ENCODE results near the gene CBX3. TPM values are rescaled to one million over a fixed set of nuclear protein-coding genes. Genes with fewer than 3 reads are reported as not detected.
"Not testable (repeated sequence)": the region's sequence is repeated elsewhere in the genome, so short reads cannot be mapped to it uniquely, and the experiment has no call there.

Gene CBX3
- total and polyA plus RNA-seq, 2 donors, result 233 to 266 TPM

- not testable (repeated sequence) for H3K4me1 ChIP-seq (ENCODE audit: control insufficient read depth in 2 of 2, insufficient read depth in 2 of 2, low read length in 2 of 2); H3K27ac ChIP-seq (ENCODE audit: low read depth in 1 of 2, low read length in 1 of 2); H3K36me3 ChIP-seq (ENCODE audit: control insufficient read depth in 2 of 2, insufficient read depth in 2 of 2, low read length in 1 of 2); DNase-seq (ENCODE audit: low read depth in 6 of 9, low spot score in 9 of 9); H3K27me3 ChIP-seq (ENCODE audit: control insufficient read depth in 2 of 2, insufficient read depth in 1 of 2, low read length in 1 of 2); H3K4me3 ChIP-seq (ENCODE audit: low read length in 2 of 2); H3K9me3 ChIP-seq (ENCODE audit: control insufficient read depth in 2 of 2, insufficient read depth in 1 of 2, low read length in 1 of 2)
- 98% methylated on average over 20 of the region's 20 CpGs for WGBS
Measured at GRCh38 chr7:26177269-26177668, 24.3 kb upstream of the CBX3 start.

DNA sequence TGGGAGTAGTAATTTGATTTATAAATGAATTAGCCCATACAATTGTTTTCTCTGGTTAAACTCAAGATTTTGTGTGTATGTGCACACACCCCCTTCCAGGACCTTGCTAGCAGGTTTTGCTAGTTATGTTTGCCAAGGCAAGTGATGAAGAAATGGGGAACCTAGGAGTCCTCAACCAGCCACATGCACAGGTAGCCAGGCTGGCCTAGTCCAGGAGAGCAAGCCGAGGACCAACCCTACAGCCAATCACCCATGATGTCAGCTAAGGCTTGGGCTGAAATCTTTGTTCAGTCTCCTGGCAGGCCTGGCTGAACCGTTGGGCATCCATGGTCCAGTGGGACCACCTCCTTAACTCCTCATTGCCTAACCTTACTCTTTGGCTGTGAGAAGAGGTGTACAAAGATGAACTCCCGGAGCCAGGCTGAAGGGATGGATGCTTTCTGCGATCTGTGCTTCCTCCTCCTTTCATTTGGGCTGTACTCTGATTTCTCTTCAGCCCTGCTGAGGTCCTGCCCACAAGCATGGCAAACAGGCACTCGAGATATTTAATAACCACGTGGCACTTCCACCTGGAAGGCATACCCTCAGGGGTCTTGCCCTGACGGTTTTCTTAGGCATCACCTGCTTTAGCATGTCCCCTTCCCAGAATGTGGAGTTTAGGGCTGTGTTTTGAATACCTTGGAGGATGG lies 23.1 kb upstream of the CBX3 start:
- Histone ChIP-seq H3K4me3 (ENCODE audit: low read length in 2 of 2) (no peak overlapping the region), H3K4me1 (ENCODE audit: control insufficient read depth in 2 of 2, insufficient read depth in 2 of 2, low read length in 2 of 2) (no peaks in the 10 kb centered on the region), H3K27me3 (ENCODE audit: control insufficient read depth in 2 of 2, insufficient read depth in 1 of 2, low read length in 1 of 2) (no peaks in the 10 kb centered on the region), H3K36me3 (ENCODE audit: control insufficient read depth in 2 of 2, insufficient read depth in 2 of 2, low read length in 1 of 2) (no peaks in the 10 kb centered on the region), H3K27ac (ENCODE audit: low read depth in 1 of 2, low read length in 1 of 2) (peak overlapping the region in 1 of 2 donors; percentile 20), H3K9me3 (ENCODE audit: control insufficient read depth in 2 of 2, insufficient read depth in 1 of 2, low read length in 1 of 2) (no peaks in the 10 kb centered on the region)
- DNase-seq (ENCODE audit: low read depth in 6 of 9, low spot score in 9 of 9), result no peak
- 98% methylated on average over 7 of the region's 7 CpGs for WGBS

- Histone ChIP-seq H3K27ac (ENCODE audit: low read depth in 1 of 2, low read length in 1 of 2) (no peak overlapping the region), H3K9me3 (ENCODE audit: control insufficient read depth in 2 of 2, insufficient read depth in 1 of 2, low read length in 1 of 2) (no peaks in the 10 kb centered on the region), H3K27me3 (ENCODE audit: control insufficient read depth in 2 of 2, insufficient read depth in 1 of 2, low read length in 1 of 2) (no peaks in the 10 kb centered on the region), H3K4me3 (ENCODE audit: low read length in 2 of 2) (no peak overlapping the region), H3K36me3 (ENCODE audit: control insufficient read depth in 2 of 2, insufficient read depth in 2 of 2, low read length in 1 of 2) (no peaks in the 10 kb centered on the region), H3K4me1 (ENCODE audit: control insufficient read depth in 2 of 2, insufficient read depth in 2 of 2, low read length in 2 of 2) (no peaks in the 10 kb centered on the region)
- DNase-seq (ENCODE audit: low read depth in 6 of 9, low spot score in 9 of 9), result no peak
- 95% methylated on average over 5 of the region's 5 CpGs for WGBS
Measured at GRCh38 chr7:26179422-26179821, 22.1 kb upstream of the CBX3 start.

GRCh38 chr7:26179826-26180497 lies 21.6 kb upstream of the CBX3 start:
- Histone ChIP-seq H3K9me3 (ENCODE audit: control insufficient read depth in 2 of 2, insufficient read depth in 1 of 2, low read length in 1 of 2) (no peaks in the 10 kb centered on the region), H3K36me3 (ENCODE audit: control insufficient read depth in 2 of 2, insufficient read depth in 2 of 2, low read length in 1 of 2) (peaks cover 0 to 1% of the 10 kb centered on the region in 2 donors), H3K4me1 (ENCODE audit: control insufficient read depth in 2 of 2, insufficient read depth in 2 of 2, low read length in 2 of 2) (no peaks in the 10 kb centered on the region), H3K27ac (ENCODE audit: low read depth in 1 of 2, low read length in 1 of 2) (no peak overlapping the region), H3K27me3 (ENCODE audit: control insufficient read depth in 2 of 2, insufficient read depth in 1 of 2, low read length in 1 of 2) (no peaks in the 10 kb centered on the region), H3K4me3 (ENCODE audit: low read length in 2 of 2) (no peak overlapping the region)
- no peak for DNase-seq (ENCODE audit: low read depth in 6 of 9, low spot score in 9 of 9)
- WGBS, result 95% methylated on average over 8 of the region's 8 CpGs

DNA sequence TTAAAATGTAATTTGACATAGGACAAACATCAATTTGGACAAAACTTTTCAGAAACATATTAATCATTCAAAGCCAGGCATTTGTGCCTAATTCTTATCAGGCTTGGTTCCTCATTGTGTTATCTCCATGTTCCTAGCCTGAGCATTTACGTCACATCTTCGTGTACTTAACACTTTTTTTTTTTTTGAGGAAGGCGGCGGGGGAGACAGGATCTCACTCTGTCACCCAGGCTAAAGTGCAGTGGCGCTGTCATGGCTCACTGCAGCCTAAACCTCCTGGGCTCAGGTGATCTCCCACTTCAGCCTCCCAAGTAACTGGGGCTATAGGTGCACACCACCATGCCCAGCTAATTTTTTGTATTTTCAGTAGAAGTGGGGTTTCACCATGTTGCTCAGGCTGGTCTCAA lies 20.8 kb upstream of the CBX3 start:
- Histone ChIP-seq H3K9me3 (ENCODE audit: control insufficient read depth in 2 of 2, insufficient read depth in 1 of 2, low read length in 1 of 2) (no peaks in the 10 kb centered on the region), H3K36me3 (ENCODE audit: control insufficient read depth in 2 of 2, insufficient read depth in 2 of 2, low read length in 1 of 2) (peaks cover 0 to 4% of the 10 kb centered on the region in 2 donors), H3K4me1 (ENCODE audit: control insufficient read depth in 2 of 2, insufficient read depth in 2 of 2, low read length in 2 of 2) (no peaks in the 10 kb centered on the region), H3K4me3 (ENCODE audit: low read length in 2 of 2) (no peak overlapping the region), H3K27ac (ENCODE audit: low read depth in 1 of 2, low read length in 1 of 2) (no peak overlapping the region), H3K27me3 (ENCODE audit: control insufficient read depth in 2 of 2, insufficient read depth in 1 of 2, low read length in 1 of 2) (no peaks in the 10 kb centered on the region)
- 90% methylated on average over 5 of the region's 5 CpGs for WGBS
- DNase-seq (ENCODE audit: low read depth in 6 of 9, low spot score in 9 of 9), result no peak

GRCh38 chr7:26181474-26182227 lies 19.9 kb upstream of the CBX3 start:
- H3K36me3 ChIP-seq (ENCODE audit: control insufficient read depth in 2 of 2, insufficient read depth in 2 of 2, low read length in 1 of 2), result peaks cover 0 to 9% of the 10 kb centered on the region in 2 donors
- peak overlapping the region in 1 of 2 donors; percentile 7 for H3K27ac ChIP-seq (ENCODE audit: low read depth in 1 of 2, low read length in 1 of 2)
- DNase-seq (ENCODE audit: low read depth in 6 of 9, low spot score in 9 of 9), result no peak
- H3K9me3 ChIP-seq (ENCODE audit: control insufficient read depth in 2 of 2, insufficient read depth in 1 of 2, low read length in 1 of 2), result no peaks in the 10 kb centered on the region
- H3K4me3 ChIP-seq (ENCODE audit: low read length in 2 of 2), result no peak overlapping the region
- no peaks in the 10 kb centered on the region for H3K27me3 ChIP-seq (ENCODE audit: control insufficient read depth in 2 of 2, insufficient read depth in 1 of 2, low read length in 1 of 2)
- WGBS, result 98% methylated on average over 3 of the region's 3 CpGs
- no peaks in the 10 kb centered on the region for H3K4me1 ChIP-seq (ENCODE audit: control insufficient read depth in 2 of 2, insufficient read depth in 2 of 2, low read length in 2 of 2)

DNA sequence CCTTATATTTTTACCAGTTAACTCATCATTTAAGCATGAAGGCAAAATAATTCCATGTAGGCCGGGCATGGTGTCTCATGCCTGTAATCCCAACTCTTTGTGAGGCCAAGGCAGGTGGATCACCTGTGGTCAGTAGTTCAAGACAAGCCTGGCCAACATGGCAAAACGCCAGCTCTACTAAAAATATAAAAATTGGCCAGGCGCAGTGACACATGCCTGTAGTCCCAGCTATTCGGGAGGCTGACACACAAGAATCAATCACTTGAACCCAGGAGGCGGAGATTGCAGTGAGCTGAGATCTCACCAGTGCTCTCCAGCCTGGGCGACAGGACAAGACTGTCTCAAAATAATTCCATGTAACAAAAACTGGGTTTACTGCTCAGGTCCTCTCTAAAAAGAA lies 19.3 kb upstream of the CBX3 start:
- DNase-seq (ENCODE audit: low read depth in 6 of 9, low spot score in 9 of 9), result no peak
- no peaks in the 10 kb centered on the region for H3K9me3 ChIP-seq (ENCODE audit: control insufficient read depth in 2 of 2, insufficient read depth in 1 of 2, low read length in 1 of 2)
- H3K36me3 ChIP-seq (ENCODE audit: control insufficient read depth in 2 of 2, insufficient read depth in 2 of 2, low read length in 1 of 2), result peaks cover 0 to 10% of the 10 kb centered on the region in 2 donors
- no peaks in the 10 kb centered on the region for H3K4me1 ChIP-seq (ENCODE audit: control insufficient read depth in 2 of 2, insufficient read depth in 2 of 2, low read length in 2 of 2)
- H3K27ac ChIP-seq (ENCODE audit: low read depth in 1 of 2, low read length in 1 of 2), result no peak overlapping the region
- H3K4me3 ChIP-seq (ENCODE audit: low read length in 2 of 2), result no peak overlapping the region
- 97% methylated on average over 6 of the region's 6 CpGs for WGBS
- H3K27me3 ChIP-seq (ENCODE audit: control insufficient read depth in 2 of 2, insufficient read depth in 1 of 2, low read length in 1 of 2), result no peaks in the 10 kb centered on the region

DNA sequence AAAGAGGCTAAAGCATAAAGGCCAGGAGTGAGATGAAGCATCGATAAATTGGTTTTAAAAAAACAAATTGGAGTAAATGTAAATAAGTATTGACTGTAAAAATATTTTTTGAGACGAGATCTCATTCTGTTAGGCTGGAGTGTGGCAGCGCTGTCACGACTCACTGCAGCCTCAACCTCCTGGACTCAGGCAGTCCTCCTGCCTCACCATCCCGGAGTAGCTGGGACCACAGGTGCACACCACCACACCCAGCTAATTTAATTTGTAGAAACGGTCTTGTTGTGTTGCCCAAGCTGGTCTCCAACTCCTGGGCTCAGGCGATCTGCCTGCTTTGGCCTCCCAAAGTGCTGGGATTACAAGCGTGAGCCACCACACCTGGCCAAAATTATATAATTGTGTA lies 18.8 kb upstream of the CBX3 start:
- DNase-seq (ENCODE audit: low read depth in 6 of 9, low spot score in 9 of 9), result no peak
- Histone ChIP-seq H3K27me3 (ENCODE audit: control insufficient read depth in 2 of 2, insufficient read depth in 1 of 2, low read length in 1 of 2) (no peaks in the 10 kb centered on the region), H3K9me3 (ENCODE audit: control insufficient read depth in 2 of 2, insufficient read depth in 1 of 2, low read length in 1 of 2) (no peaks in the 10 kb centered on the region), H3K36me3 (ENCODE audit: control insufficient read depth in 2 of 2, insufficient read depth in 2 of 2, low read length in 1 of 2) (peaks cover 0 to 13% of the 10 kb centered on the region in 2 donors), H3K27ac (ENCODE audit: low read depth in 1 of 2, low read length in 1 of 2) (no peak overlapping the region), H3K4me1 (ENCODE audit: control insufficient read depth in 2 of 2, insufficient read depth in 2 of 2, low read length in 2 of 2) (no peaks in the 10 kb centered on the region), H3K4me3 (ENCODE audit: low read length in 2 of 2) (no peak overlapping the region)
- 94% methylated on average over 8 of the region's 8 CpGs for WGBS

All from thymus (tissue), 11 donors.